Liver (tissue), 3 donors: ENCODE measurements around the gene BMP7.

Source experiments
- ATF3 ChIP-seq: IDR thresholded peaks from 2 replicates; pipeline ENCODE4 v1.6.1; 2016; ENCODE audit warnings: antibody characterized with exemption
- CTCF ChIP-seq: fragments of 150-350 bp; IDR thresholded peaks from 2 replicates; pipeline ENCODE4 v1.5.1; 2017; ENCODE audit warnings: improper control_type of control experiment, low read depth, low read length; ENCODE audit not compliant: missing input control
- EGR1 ChIP-seq, 2 donors: IDR thresholded peaks; 2 replicates each; pipeline ENCODE4 v1.6.1; 2016 to 2018; ENCODE audit warnings: antibody characterized with exemption in 2 of 2, low read depth in 2 of 2
- FOXA1 ChIP-seq: IDR thresholded peaks from 2 replicates; pipeline ENCODE4 v1.6.1; 2016; ENCODE audit warnings: antibody characterized with exemption
- GABPA ChIP-seq, 2 donors: IDR thresholded peaks in 1 of 2; conservative IDR thresholded peaks in 1 of 2; 2 replicates each; pipeline ENCODE4 v1.6.1; 2016; ENCODE audit warnings: antibody characterized with exemption in 2 of 2, mild to moderate bottlenecking in 1 of 2, moderate library complexity in 1 of 2
- JUND ChIP-seq, 2 donors: IDR thresholded peaks; 2 replicates each; pipeline ENCODE4 v1.6.1; 2016; ENCODE audit warnings: antibody characterized with exemption in 2 of 2
- MAX ChIP-seq: IDR thresholded peaks from 2 replicates; pipeline ENCODE4 v1.6.1; 2016; ENCODE audit warnings: antibody characterized with exemption
- RAD21 ChIP-seq, 2 donors: IDR thresholded peaks; 2 replicates each; pipeline ENCODE4 v1.6.1; 2016; ENCODE audit warnings: antibody characterized with exemption in 2 of 2, mild to moderate bottlenecking in 2 of 2
- REST ChIP-seq: IDR thresholded peaks from 2 replicates; pipeline ENCODE4 v1.6.1; 2016; ENCODE audit warnings: antibody characterized with exemption, mild to moderate bottlenecking
- RXRA ChIP-seq, 2 donors: IDR thresholded peaks; 2 replicates each; pipeline ENCODE4 v1.6.1; 2017 to 2018; ENCODE audit warnings: antibody characterized with exemption in 2 of 2, mild to moderate bottlenecking in 1 of 2
- SP1 ChIP-seq: IDR thresholded peaks from 2 replicates; pipeline ENCODE4 v1.6.1; 2018; ENCODE audit warnings: antibody characterized with exemption, mild to moderate bottlenecking
- TAF1 ChIP-seq: conservative IDR thresholded peaks from 2 replicates; pipeline ENCODE4 v1.6.1; 2016; ENCODE audit warnings: antibody characterized with exemption, mild to moderate bottlenecking
- YY1 ChIP-seq: IDR thresholded peaks from 2 replicates; pipeline ENCODE4 v1.6.1; 2016; ENCODE audit warnings: antibody characterized with exemption, mild to moderate bottlenecking
- ZBTB33 ChIP-seq: IDR thresholded peaks from 2 replicates; pipeline ENCODE4 v1.6.1; 2016; ENCODE audit warnings: antibody characterized with exemption
- donor health status: healthy.
- donor health status: healthy.

GRCh38 chr20:57173986-57174385 is 92.5 kb downstream of the BMP7 start:
- no peak for TF ChIP-seq CTCF
- TF ChIP-seq YY1 = no peak
- TF ChIP-seq RXRA (IDR thresholded peaks at IDR 0.05) = no peak
- no peak for TF ChIP-seq TAF1
- TF ChIP-seq MAX = no peak
- no peak for TF ChIP-seq ATF3
- TF ChIP-seq RAD21 (IDR thresholded peaks at IDR 0.05) = no peak
- no peak for TF ChIP-seq REST
- no peak for TF ChIP-seq EGR1 (IDR thresholded peaks at IDR 0.05; ENCODE audit: low read depth in 2 of 2)
- no peak for TF ChIP-seq GABPA (IDR thresholded peaks at IDR 0.05 in 1 of 2, conservative IDR thresholded peaks at IDR 0.05 in 1 of 2)
- TF ChIP-seq SP1 = no peak
- no peak for TF ChIP-seq ZBTB33
- no peak for TF ChIP-seq JUND (IDR thresholded peaks at IDR 0.05)
- no peak for TF ChIP-seq FOXA1
